Panc1 (cell line): ENCODE measurements around the gene ALDH7A1. TPM values are rescaled to one million over a fixed set of nuclear protein-coding genes. Genes with fewer than 3 reads are reported as not detected.

Source experiments
- ATAC-seq: fragments of 200-7000 bp; cut with Tn5 transposase; 2 replicates; pipeline ENCODE4 v1.9.1; 2020; ENCODE audit warnings: mild to moderate bottlenecking, moderate library complexity
- BruUV-seq: library from RNA; stranded (reverse); fragments of 400-500 nt; replicated peaks from 2 replicates; lab custom pipeline; 2021; lab: Mats Ljungman, UMichigan
- CTCF ChIA-PET: fragments of 300-600 bp; sonication (Branson Sonifier 250); formaldehyde crosslinking; loops from one replicate; lab custom pipeline; 2022; ENCODE audit warnings: antibody characterized with exemption; lab: Charles Lee
- POLR2A ChIA-PET: fragments of 300-600 bp; sonication (Branson Sonifier 250); formaldehyde crosslinking; loops from one replicate; lab custom pipeline; 2022; ENCODE audit warnings: antibody characterized with exemption; lab: Charles Lee
- DNase-seq: peaks from one replicate; pipeline ENCODE4 v3.0.0-alpha.2; 2010; ENCODE audit warnings: low read depth, low spot score
- H3K27ac ChIP-seq: 2 replicates; pipeline ENCODE4 v1.5.1; 2011; ENCODE audit warnings: mild to moderate bottlenecking, low read length, inconsistent platforms
- H3K27me3 ChIP-seq: fragments of 200-500 bp; sonication (Bioruptor generic); 2 replicates; pipeline ENCODE4 v1.6.0; 2014; ENCODE audit warnings: low read length, inconsistent platforms; ENCODE audit not compliant: control insufficient read depth, insufficient read depth
- H3K36me3 ChIP-seq: fragments of 200-500 bp; sonication (Bioruptor generic); 2 replicates; pipeline ENCODE4 v1.5.1; 2014; ENCODE audit warnings: inconsistent platforms, mild to moderate bottlenecking, low read length, moderate library complexity; ENCODE audit not compliant: control insufficient read depth, insufficient read depth
- H3K4me1 ChIP-seq: 2 replicates; pipeline ENCODE4 v1.5.1; 2011; ENCODE audit warnings: inconsistent platforms, mild to moderate bottlenecking, low read length, moderate library complexity; ENCODE audit not compliant: control insufficient read depth, insufficient read depth
- H3K4me3 ChIP-seq, 2 experiments: 2 replicates each; pipeline ENCODE4 v1.5.1; 2011 to 2012; ENCODE audit warnings: low read depth in 2 of 2, low read length in 2 of 2, mild to moderate bottlenecking in 2 of 2, inconsistent platforms in 1 of 2, moderate library complexity in 1 of 2
- H3K9me3 ChIP-seq: fragments of 200-500 bp; sonication (Bioruptor generic); 2 replicates; pipeline ENCODE4 v1.5.1; 2014; ENCODE audit warnings: low read depth, mild to moderate bottlenecking, inconsistent platforms, low read length, moderate library complexity; ENCODE audit not compliant: control insufficient read depth, insufficient read depth
- CTCF ChIP-seq: fragments of 450-650 bp; IDR thresholded peaks from 2 replicates; pipeline ENCODE4 v1.5.1; 2017; ENCODE audit warnings: mild to moderate bottlenecking
- POLR2AphosphoS5 ChIP-seq: IDR thresholded peaks from 2 replicates; pipeline ENCODE4 v1.6.1; 2012; ENCODE audit warnings: mild to moderate bottlenecking, low read depth, low read length, moderate library complexity
- REST ChIP-seq, 2 experiments: IDR thresholded peaks; 2 replicates each; pipeline ENCODE4 v1.6.1; 2011 to 2012; ENCODE audit warnings: low read depth in 2 of 2, control low read depth in 1 of 2, low read length in 1 of 2, mild to moderate bottlenecking in 1 of 2, moderate library complexity in 1 of 2; ENCODE audit not compliant: insufficient read depth in 1 of 2
- SIN3A ChIP-seq: IDR thresholded peaks from 2 replicates; pipeline ENCODE4 v1.6.1; 2012; ENCODE audit warnings: low read depth, mild to moderate bottlenecking, low read length, moderate library complexity, borderline replicate concordance; ENCODE audit not compliant: insufficient read depth
- TCF7L2 ChIP-seq: IDR thresholded peaks from 2 replicates; pipeline ENCODE4 v1.6.1; 2011; ENCODE audit warnings: mild to moderate bottlenecking, low read depth, low read length, inconsistent platforms
- in situ Hi-C: cut with HindIII; loops from 2 replicates; pipeline ENCODE4 v1.10.0; 2016; ENCODE audit warnings: low sequenced_read_pairs, low pct_unique_long_range_greater_than_20kb
- intact Hi-C: fragments of 100-400 bp; cut with micrococcal nuclease; formaldehyde crosslinking; loops from one replicate; pipeline ENCODE4 v1.10.0; 2022; ENCODE audit not compliant: unreplicated experiment
- total RNA-seq: library from RNA; stranded (reverse); gene quantifications from one replicate; pipeline ENCODE4 v1.2.1, GENCODE V29; 2021; ENCODE audit not compliant: unreplicated experiment

ALDH7A1 gene
- total RNA-seq, 1 experiment from 2014 or later, result 52.9 TPM

GRCh38 chr5:126482591-126482990, 112.4 kb downstream of the ALDH7A1 start:
- Histone ChIP-seq H3K4me3 (no peak overlapping the region), H3K4me1 (no peaks in the 10 kb centered on the region), H3K27ac (no peak overlapping the region), H3K36me3 (peaks cover 2% of the 10 kb centered on the region; the same call in 1 of the 2 replicates), H3K9me3 (no peaks in the 10 kb centered on the region), H3K27me3 (no peaks in the 10 kb centered on the region)
- DNase-seq, result no peak
- intact Hi-C loops, result no loop called here
- ATAC-seq, result no peak
- in situ Hi-C loops, result no loop called here
- POLR2A ChIA-PET, result no interaction called here
- BruUV-seq, result no TSS peak
- TF ChIP-seq POLR2AphosphoS5, result no peak
- no peak for TF ChIP-seq CTCF
- TF ChIP-seq REST (IDR thresholded peaks at IDR 0.05; ENCODE audit: insufficient read depth in 1 of 2, low read depth in 2 of 2, low read length in 1 of 2), result no peak
- no peak for TF ChIP-seq SIN3A
- TF ChIP-seq TCF7L2, result no peak
- CTCF ChIA-PET, result no interaction called here

- BruUV-seq, result no TSS peak
Observed at GRCh38 chr5:126481243-126481642, 113.8 kb downstream of the ALDH7A1 start.

More at GRCh38 chr5:126481243-126481642, 113.8 kb downstream of the ALDH7A1 start:
- Histone ChIP-seq H3K36me3 (peaks cover 2% of the 10 kb centered on the region; the same call in 1 of the 2 replicates), H3K9me3 (no peaks in the 10 kb centered on the region), H3K4me1 (no peaks in the 10 kb centered on the region), H3K27me3 (no peaks in the 10 kb centered on the region), H3K4me3 (no peak overlapping the region), H3K27ac (no peak overlapping the region)
- CTCF ChIA-PET, result no interaction called here
- TF ChIP-seq TCF7L2 (no peak), CTCF (no peak), POLR2AphosphoS5 (no peak), SIN3A (no peak), REST (IDR thresholded peaks at IDR 0.05; ENCODE audit: insufficient read depth in 1 of 2, low read depth in 2 of 2, low read length in 1 of 2) (no peak)
- no peak for DNase-seq
- POLR2A ChIA-PET, result no interaction called here
- ATAC-seq, result no peak
- intact Hi-C loops (no loop called here), in situ Hi-C loops (no loop called here)

Other genes with a start within 250 kb of the ALDH7A1 start
- gene GRAMD2B, start 171.8 kb downstream of the ALDH7A1 start, total RNA-seq, result 4.1 TPM
- gene PHAX, start 5.7 kb upstream of the ALDH7A1 start, total RNA-seq, result 46.2 TPM
- 122 TPM for gene LMNB1, start 181.9 kb upstream of the ALDH7A1 start, total RNA-seq